Stimulated activated naive B cell treated with anti-CD40 and anti-IgM and Interleukin-4, amounts not matched to agents 10 μg/mL and 1 μg/mL and 100 μg/mL, for 72 hours (primary cell): ENCODE results near the gene EXOC3L4.
"Not testable (repeated sequence)": the region's sequence is repeated elsewhere in the genome, so short reads cannot be mapped to it uniquely, and the experiment has no call there.

Source experiments
- ATAC-seq, 2 donors: fragments of 150-1000 bp; cut with Tn5 transposase; replicated peaks; 2 replicates each; pipeline ENCODE4 v1.10.0; 2021; ENCODE audit warnings: moderate library complexity in 1 of 2
- DNase-seq: peaks from one replicate; pipeline ENCODE4 v3.0.0; 2021
- H3K27ac Mint-ChIP-seq: one replicate; pipeline ENCODE4 v1.8.0; 2022; ENCODE audit warnings: mild to moderate bottlenecking, mixed read lengths
- H3K27me3 Mint-ChIP-seq, 2 donors: one replicate each; pipeline ENCODE4 v1.8.0; 2022; ENCODE audit warnings: mixed read lengths in 2 of 2
- H3K36me3 Mint-ChIP-seq, 2 donors: one replicate each; pipeline ENCODE4 v1.8.0; 2022; ENCODE audit warnings: mixed read lengths in 2 of 2, mild to moderate bottlenecking in 1 of 2
- H3K4me1 Mint-ChIP-seq, 2 donors: one replicate each; pipeline ENCODE4 v1.8.0; 2022; ENCODE audit warnings: mixed read lengths in 2 of 2, mild to moderate bottlenecking in 1 of 2
- H3K4me3 Mint-ChIP-seq, 2 donors: one replicate each; pipeline ENCODE4 v1.8.0; 2022; ENCODE audit warnings: mild to moderate bottlenecking in 2 of 2, mixed read lengths in 2 of 2, moderate library complexity in 1 of 2
- H3K9me3 Mint-ChIP-seq, 2 donors: one replicate each; pipeline ENCODE4 v1.8.0; 2022; ENCODE audit warnings: mixed read lengths in 2 of 2, mild to moderate bottlenecking in 1 of 2

Gene EXOC3L4

GRCh38 chr14:103140316-103141109 is 46.0 kb downstream of the EXOC3L4 start:
- Mint-ChIP-seq H3K27me3 (peaks cover 43 to 71% of the 10 kb centered on the region in 2 donors), H3K27ac (peak overlapping the region; percentile 70), H3K9me3 (peaks cover 0 to 4% of the 10 kb centered on the region in 2 donors), H3K4me1 (peaks cover 14 to 20% of the 10 kb centered on the region in 2 donors), H3K4me3 (peak overlapping the region; percentile 1 to 14), H3K36me3 (peaks cover 0 to 8% of the 10 kb centered on the region in 2 donors)
- peak; percentile 68 to 83 for ATAC-seq
- peak; percentile 53 for DNase-seq

- no peak overlapping the region for H3K27ac Mint-ChIP-seq
- H3K4me3 Mint-ChIP-seq, result peak overlapping the region in 1 of 2 donors; percentile 7
- H3K9me3 Mint-ChIP-seq, result peaks cover 0 to 4% of the 10 kb centered on the region in 2 donors
- H3K4me1 Mint-ChIP-seq, result peaks cover 14 to 20% of the 10 kb centered on the region in 2 donors
- peaks cover 0 to 8% of the 10 kb centered on the region in 2 donors for H3K36me3 Mint-ChIP-seq
- peak; percentile 23 to 24 for ATAC-seq
- no peak for DNase-seq
- peaks cover 48 to 76% of the 10 kb centered on the region in 2 donors for H3K27me3 Mint-ChIP-seq
Observed at GRCh38 chr14:103141117-103141796, 46.7 kb downstream of the EXOC3L4 start.

- Mint-ChIP-seq H3K4me3 (no peak overlapping the region), H3K9me3 (peaks cover 0 to 4% of the 10 kb centered on the region in 2 donors), H3K27ac (no peak overlapping the region), H3K36me3 (peaks cover 0 to under 1% of the 10 kb centered on the region in 2 donors), H3K27me3 (peaks cover 52 to 77% of the 10 kb centered on the region in 2 donors), H3K4me1 (peaks cover 14 to 18% of the 10 kb centered on the region in 2 donors)
- ATAC-seq (no peak), DNase-seq (no peak)
Observed at GRCh38 chr14:103142026-103142425, 47.5 kb downstream of the EXOC3L4 start.

- ATAC-seq (no peak), DNase-seq (no peak)
- Mint-ChIP-seq H3K27me3 (peaks cover 49 to 78% of the 10 kb centered on the region in 2 donors), H3K36me3 (no peaks in the 10 kb centered on the region), H3K27ac (no peak overlapping the region), H3K9me3 (peaks cover 0 to 4% of the 10 kb centered on the region in 2 donors), H3K4me3 (no peak overlapping the region), H3K4me1 (peaks cover 14 to 16% of the 10 kb centered on the region in 2 donors)
Observed at GRCh38 chr14:103142721-103143302, 48.3 kb downstream of the EXOC3L4 start.

- Mint-ChIP-seq H3K4me3 (no peak overlapping the region), H3K9me3 (peaks cover 0 to 4% of the 10 kb centered on the region in 2 donors), H3K36me3 (no peaks in the 10 kb centered on the region), H3K4me1 (peaks cover 14 to 16% of the 10 kb centered on the region in 2 donors), H3K27me3 (peaks cover 50 to 76% of the 10 kb centered on the region in 2 donors), H3K27ac (no peak overlapping the region)
- DNase-seq (no peak), ATAC-seq (no peak)
Observed at GRCh38 chr14:103143506-103143905, 49.0 kb downstream of the EXOC3L4 start.

- no peak overlapping the region for H3K27ac Mint-ChIP-seq
- H3K4me3 Mint-ChIP-seq, result no peak overlapping the region
- H3K4me1 Mint-ChIP-seq, result peaks cover 14 to 16% of the 10 kb centered on the region in 2 donors
- ATAC-seq, result no peak
- no peak for DNase-seq
- H3K9me3 Mint-ChIP-seq, result peaks cover 0 to 4% of the 10 kb centered on the region in 2 donors
- peaks cover 52 to 77% of the 10 kb centered on the region in 2 donors for H3K27me3 Mint-ChIP-seq
- H3K36me3 Mint-ChIP-seq, result no peaks in the 10 kb centered on the region
Observed at GRCh38 chr14:103144085-103144484, 49.6 kb downstream of the EXOC3L4 start.

- no peaks in the 10 kb centered on the region for H3K36me3 Mint-ChIP-seq
- H3K4me3 Mint-ChIP-seq, result no peak overlapping the region
- ATAC-seq, result no peak
Observed at GRCh38 chr14:103146141-103146709, 51.7 kb downstream of the EXOC3L4 start.

GRCh38 chr14:103149351-103150237 is 55.1 kb downstream of the EXOC3L4 start:
- H3K36me3 Mint-ChIP-seq, result no peaks in the 10 kb centered on the region
- H3K27me3 Mint-ChIP-seq, result peaks cover 15 to 43% of the 10 kb centered on the region in 2 donors
- no peaks in the 10 kb centered on the region for H3K4me1 Mint-ChIP-seq
- no peak for DNase-seq
- no peak for ATAC-seq
- H3K9me3 Mint-ChIP-seq, result no peaks in the 10 kb centered on the region
- H3K27ac Mint-ChIP-seq, result no peak overlapping the region
- H3K4me3 Mint-ChIP-seq, result no peak overlapping the region

More at GRCh38 chr14:103146141-103146709, 51.7 kb downstream of the EXOC3L4 start:
- H3K9me3 Mint-ChIP-seq, result no peaks in the 10 kb centered on the region
- no peak for DNase-seq
- no peak overlapping the region for H3K27ac Mint-ChIP-seq
- H3K27me3 Mint-ChIP-seq, result peaks cover 39 to 61% of the 10 kb centered on the region in 2 donors
- peaks cover 3 to 4% of the 10 kb centered on the region in 2 donors for H3K4me1 Mint-ChIP-seq

GRCh38 chr14:103151270-103151945 is 56.9 kb downstream of the EXOC3L4 start:
- Mint-ChIP-seq H3K4me3 (no peak overlapping the region), H3K27me3 (peaks cover 9 to 34% of the 10 kb centered on the region in 2 donors), H3K9me3 (no peaks in the 10 kb centered on the region), H3K4me1 (no peaks in the 10 kb centered on the region), H3K27ac (no peak overlapping the region), H3K36me3 (no peaks in the 10 kb centered on the region)
- no peak for DNase-seq
- no peak for ATAC-seq

GRCh38 chr14:103155010-103155409 is 60.5 kb downstream of the EXOC3L4 start:
- Mint-ChIP-seq H3K4me3 (no peak overlapping the region), H3K4me1 (no peaks in the 10 kb centered on the region), H3K9me3 (no peaks in the 10 kb centered on the region), H3K27me3 (peaks cover 10 to 25% of the 10 kb centered on the region in 2 donors), H3K36me3 (no peaks in the 10 kb centered on the region), H3K27ac (no peak overlapping the region)
- no peak for ATAC-seq
- DNase-seq, result no peak

GRCh38 chr14:103155416-103155815 is 60.9 kb downstream of the EXOC3L4 start:
- H3K9me3 Mint-ChIP-seq, H3K4me3 Mint-ChIP-seq, ATAC-seq, H3K27ac Mint-ChIP-seq, H3K36me3 Mint-ChIP-seq, DNase-seq, H3K4me1 Mint-ChIP-seq: not testable (repeated sequence)
- H3K27me3 Mint-ChIP-seq, result peaks cover 10 to 25% of the 10 kb centered on the region in 2 donors

- Mint-ChIP-seq H3K9me3 (no peaks in the 10 kb centered on the region), H3K27ac (no peak overlapping the region), H3K36me3 (no peaks in the 10 kb centered on the region), H3K4me1 (no peaks in the 10 kb centered on the region), H3K27me3 (peaks cover 13 to 29% of the 10 kb centered on the region in 2 donors), H3K4me3 (no peak overlapping the region)
- ATAC-seq, result no peak
- no peak for DNase-seq
Observed at GRCh38 chr14:103155826-103156394, 61.4 kb downstream of the EXOC3L4 start.
